NCI-H524 treated with DMSO at 0.1 percent for 48 hours (cell line): ENCODE results near the gene CCNYL1.
A peak's percentile ranks its signal among the peaks of the same experiment; 100 is the strongest.

ENCODE experiments used
- DNase-seq: peaks from one replicate; lab custom pipeline; 2025; lab: John Stamatoyannopoulos, UW

CCNYL1 gene

GRCh38 chr2:207791579-207792243 lies 80.3 kb downstream of the CCNYL1 start:
- DNase-seq = no peak

- DNase-seq = no peak
These were observed 80.9 kb downstream of the CCNYL1 start for GRCh38 chr2:207792244-207792785.

DNA sequence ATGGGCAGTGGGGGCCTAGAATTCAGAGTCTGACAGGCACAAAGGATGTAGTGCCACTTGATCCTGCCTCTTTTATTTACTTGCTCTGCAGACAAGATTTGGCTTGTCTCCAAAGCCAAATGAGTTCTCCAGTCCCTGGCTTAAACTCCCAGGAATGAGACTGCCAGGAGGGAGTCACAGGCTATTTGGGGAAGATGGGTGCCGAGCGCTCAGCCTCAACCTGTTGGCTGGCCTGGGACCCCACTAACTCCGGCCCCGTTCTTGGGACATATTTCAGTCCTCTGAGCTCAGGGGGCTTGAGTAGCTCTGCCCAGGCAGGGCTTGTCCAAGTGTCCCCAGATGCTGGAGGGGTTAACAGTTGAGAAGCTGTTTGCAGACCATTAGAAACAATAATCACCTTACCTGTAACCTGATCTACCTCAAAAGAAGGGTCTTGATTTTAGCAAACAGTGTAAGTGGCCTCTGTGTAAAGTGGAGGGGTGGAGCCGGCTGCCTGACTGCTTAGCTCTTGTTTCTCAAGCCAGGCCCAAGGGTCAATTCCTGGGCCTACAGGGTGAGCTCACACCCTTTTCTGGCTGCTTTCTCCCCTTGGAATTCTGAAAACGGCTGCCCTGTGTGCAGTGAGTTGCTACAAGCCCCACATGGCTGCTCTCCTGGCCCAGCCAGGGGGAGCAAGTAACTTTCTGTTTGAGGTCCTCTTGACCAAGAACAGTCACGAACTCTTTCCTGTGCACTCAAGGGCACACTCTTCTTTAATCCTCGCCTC lies 85.3 kb downstream of the CCNYL1 start:
- peak; percentile 69 for DNase-seq

DNA sequence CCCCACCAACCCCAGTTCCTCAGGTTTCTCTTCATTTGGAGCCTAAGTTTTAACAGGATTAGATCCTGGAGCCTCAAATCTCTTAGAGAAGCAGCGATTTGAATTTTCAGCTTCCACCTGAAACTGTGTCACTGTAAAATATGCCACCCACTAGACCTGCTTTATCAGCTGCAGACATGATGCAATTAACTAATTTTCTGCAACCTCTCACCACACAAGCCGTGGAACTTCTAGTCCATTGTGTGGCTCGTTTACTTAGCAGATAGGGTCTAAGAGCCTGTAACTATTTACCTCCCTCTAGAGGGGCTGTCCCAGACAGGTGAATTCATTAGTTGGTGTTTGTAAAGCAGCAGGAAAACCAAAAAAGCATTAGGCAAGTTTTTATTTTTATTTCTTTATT lies 89.8 kb downstream of the CCNYL1 start:
- no peak for DNase-seq

GRCh38 chr2:207802650-207803049 lies 91.2 kb downstream of the CCNYL1 start:
- DNase-seq = no peak
